Natural killer cell (primary cell): Measurements from ENCODE around the gene ACVR2A. TPM values are rescaled to one million over a fixed set of nuclear protein-coding genes. Genes with fewer than 3 reads are reported as not detected.

Experiments
- ATAC-seq, 3 donors: fragments of 150-1000 bp in 2 of 3; fragments of 200-7000 bp in 1 of 3; cut with Tn5 transposase; 1 replicate in 1 of 3; 2 replicates in 2 of 3; pipeline ENCODE4 v1.10.0; 2021; ENCODE audit warnings: mild to moderate bottlenecking in 2 of 3, moderate library complexity in 2 of 3
- DNase-seq, 2 donors: peaks; one replicate each; pipeline versions ENCODE4 v3.0.0 to v3.0.0-alpha.2; 2013 to 2021; ENCODE audit warnings: mixed read lengths in 1 of 2
- H3K27ac ChIP-seq: one replicate; pipeline ENCODE4 v1.5.1; 2013; ENCODE audit warnings: mild to moderate bottlenecking, low read length
- H3K27me3 ChIP-seq: one replicate; pipeline ENCODE4 v1.6.1; 2013; ENCODE audit warnings: low read length; ENCODE audit not compliant: control insufficient read depth, insufficient read depth
- H3K36me3 ChIP-seq: one replicate; pipeline ENCODE4 v1.6.1; 2013; ENCODE audit warnings: low read length; ENCODE audit not compliant: control insufficient read depth, insufficient read depth
- H3K4me1 ChIP-seq: one replicate; pipeline ENCODE4 v1.6.1; 2013; ENCODE audit warnings: low read length; ENCODE audit not compliant: control insufficient read depth, insufficient read depth
- H3K4me3 ChIP-seq: one replicate; pipeline ENCODE4 v1.5.1; 2013; ENCODE audit warnings: low read length
- H3K9me3 ChIP-seq: one replicate; pipeline ENCODE4 v1.6.1; 2013; ENCODE audit warnings: low read length; ENCODE audit not compliant: control insufficient read depth, insufficient read depth
- H3K27ac Mint-ChIP-seq, 2 donors: one replicate each; pipeline ENCODE4 v1.8.0; 2022; ENCODE audit warnings: mild to moderate bottlenecking in 2 of 2, mixed read lengths in 2 of 2, moderate library complexity in 1 of 2
- H3K27me3 Mint-ChIP-seq, 2 donors: one replicate each; pipeline ENCODE4 v1.8.0; 2022; ENCODE audit warnings: low read depth in 2 of 2, mixed read lengths in 2 of 2
- H3K36me3 Mint-ChIP-seq: one replicate; pipeline ENCODE4 v1.8.0; 2022; ENCODE audit warnings: mixed read lengths
- H3K4me1 Mint-ChIP-seq, 2 donors: one replicate each; pipeline ENCODE4 v1.8.0; 2022; ENCODE audit warnings: mixed read lengths in 2 of 2
- H3K4me3 Mint-ChIP-seq: one replicate; pipeline ENCODE4 v1.8.0; 2022; ENCODE audit warnings: mild to moderate bottlenecking, moderate library complexity, mixed read lengths
- H3K9me3 Mint-ChIP-seq, 2 donors: one replicate each; pipeline ENCODE4 v1.8.0; 2022; ENCODE audit warnings: mixed read lengths in 2 of 2
- WGBS: methylation state at CpG from one replicate; pipeline ENCODE4 v1.1.7; 2013; ENCODE audit warnings: missing lambda C conversion rate; ENCODE audit not compliant: insufficient coverage; 5-methylcytosine and 5-hydroxymethylcytosine counted together
- intact Hi-C: fragments of 100-400 bp; cut with micrococcal nuclease; formaldehyde crosslinking; loops from one replicate; pipeline ENCODE4 v1.14.2; 2022
- total RNA-seq, 4 donors: library from RNA; stranded (reverse); fragments of 120-200 nt in 1 of 4; gene quantifications; one replicate each; pipeline versions ENCODE4 v1.2.3 to v1.2.4, GENCODE V29; 2013 to 2022
- TF ChIP-seq, protein P1 (sequence below): fragments of 200-600 bp; IDR thresholded peaks from one replicate; pipeline ENCODE4 v1.8.0; 2022; ENCODE audit warnings: antibody characterized with exemption

ACVR2A gene
- total RNA-seq, result 10 to 100 TPM; 14.7 to 16.7 (median 16.2) TPM
- 33.6 TPM for total RNA-seq (2013)

DNA sequence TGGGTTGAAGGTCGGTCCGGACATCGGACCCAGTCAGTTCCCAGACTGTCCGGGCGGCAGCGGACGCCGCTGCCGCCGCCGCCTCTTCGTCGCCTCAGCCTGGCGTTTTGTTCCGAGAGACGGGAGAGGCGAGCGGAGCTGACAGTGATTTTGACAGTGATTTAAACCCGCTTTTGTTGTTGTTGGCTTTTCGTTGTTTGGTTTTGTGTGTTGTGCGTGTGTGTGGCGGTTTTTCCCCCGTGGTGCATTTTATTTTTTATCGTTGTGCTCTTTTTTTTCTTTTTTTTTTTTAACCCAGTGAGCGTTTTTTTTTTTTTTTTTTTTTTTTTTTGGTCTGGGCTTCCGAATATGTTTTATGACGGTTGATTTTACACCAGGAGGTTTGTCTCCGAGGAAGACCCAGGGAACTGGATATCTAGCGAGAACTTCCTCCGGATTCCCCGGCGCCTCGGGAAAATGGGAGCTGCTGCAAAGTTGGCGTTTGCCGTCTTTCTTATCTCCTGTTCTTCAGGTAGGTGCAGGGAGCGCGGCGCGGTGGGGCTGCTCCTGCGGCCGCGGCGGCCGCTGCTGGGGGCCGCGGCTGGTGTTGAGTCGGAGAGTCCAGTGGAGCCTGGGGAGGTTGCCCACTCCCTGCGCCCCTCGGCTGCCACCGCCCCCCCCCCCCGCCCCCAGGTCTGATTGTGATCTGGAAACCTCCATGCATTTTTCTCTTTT lies at the start of gene ACVR2A:
ACVR2A (plus strand) TSS at position 333 of the 714 bp plus-strand sequence; CDS start at position 457, 124 bp downstream.
- peak; percentile 32 to 56 (median 45) for ATAC-seq
- intact Hi-C loops, result no loop called here
- H3K36me3 Mint-ChIP-seq, result no peaks in the 10 kb centered on the region

DNA sequence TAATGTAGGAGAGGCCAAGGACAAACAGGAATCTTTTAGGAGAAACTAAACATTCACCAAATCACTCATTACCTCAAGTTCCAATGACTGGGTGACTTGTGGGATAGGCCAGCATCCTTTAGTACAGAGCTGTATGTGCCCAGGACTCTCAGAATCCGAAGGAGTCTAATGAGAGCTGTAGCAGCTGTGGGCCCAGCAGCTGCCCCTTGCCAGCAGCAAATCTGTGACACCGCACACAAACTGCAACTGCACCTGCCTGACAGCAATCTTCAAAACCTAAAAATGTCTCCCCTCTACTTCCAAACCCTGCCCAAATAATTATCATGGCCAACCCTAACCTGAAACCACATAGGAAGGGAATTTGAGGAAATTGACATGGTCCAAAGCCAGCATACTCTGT lies 44.5 kb upstream of the ACVR2A start:
- Mint-ChIP-seq H3K9me3 (no peaks in the 10 kb centered on the region), H3K4me3 (no peak overlapping the region), H3K27me3 (peaks cover 4 to 5% of the 10 kb centered on the region in 2 donors), H3K27ac (no peak overlapping the region), H3K36me3 (no peaks in the 10 kb centered on the region), H3K4me1 (peaks cover 10 to 12% of the 10 kb centered on the region in 2 donors)
- ATAC-seq (no peak), DNase-seq (no peak)
- Histone ChIP-seq H3K27ac (no peak overlapping the region), H3K27me3 (no peaks in the 10 kb centered on the region), H3K4me3 (no peak overlapping the region), H3K9me3 (no peaks in the 10 kb centered on the region), H3K4me1 (no peaks in the 10 kb centered on the region), H3K36me3 (no peaks in the 10 kb centered on the region)
- intact Hi-C loops, result no loop called here
- TF ChIP-seq, protein P1, sequence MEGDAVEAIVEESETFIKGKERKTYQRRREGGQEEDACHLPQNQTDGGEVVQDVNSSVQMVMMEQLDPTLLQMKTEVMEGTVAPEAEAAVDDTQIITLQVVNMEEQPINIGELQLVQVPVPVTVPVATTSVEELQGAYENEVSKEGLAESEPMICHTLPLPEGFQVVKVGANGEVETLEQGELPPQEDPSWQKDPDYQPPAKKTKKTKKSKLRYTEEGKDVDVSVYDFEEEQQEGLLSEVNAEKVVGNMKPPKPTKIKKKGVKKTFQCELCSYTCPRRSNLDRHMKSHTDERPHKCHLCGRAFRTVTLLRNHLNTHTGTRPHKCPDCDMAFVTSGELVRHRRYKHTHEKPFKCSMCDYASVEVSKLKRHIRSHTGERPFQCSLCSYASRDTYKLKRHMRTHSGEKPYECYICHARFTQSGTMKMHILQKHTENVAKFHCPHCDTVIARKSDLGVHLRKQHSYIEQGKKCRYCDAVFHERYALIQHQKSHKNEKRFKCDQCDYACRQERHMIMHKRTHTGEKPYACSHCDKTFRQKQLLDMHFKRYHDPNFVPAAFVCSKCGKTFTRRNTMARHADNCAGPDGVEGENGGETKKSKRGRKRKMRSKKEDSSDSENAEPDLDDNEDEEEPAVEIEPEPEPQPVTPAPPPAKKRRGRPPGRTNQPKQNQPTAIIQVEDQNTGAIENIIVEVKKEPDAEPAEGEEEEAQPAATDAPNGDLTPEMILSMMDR, result no peak
- WGBS, result 60% methylated on average over 2 of the region's 2 CpGs

More for the DNA sequence above, at the start of gene ACVR2A:
- H3K4me3 ChIP-seq, result peak within 1 kb of the TSS; percentile 85
- Mint-ChIP-seq H3K27me3 (peaks cover 1 to 6% of the 10 kb centered on the region in 2 donors), H3K4me1 (peaks cover 47 to 50% of the 10 kb centered on the region in 2 donors), H3K4me3 (peak within 1 kb of the TSS; percentile 96), H3K9me3 (no peaks in the 10 kb centered on the region), H3K27ac (peak within 1 kb of the TSS; percentile 94 to 96)
- no peaks in the 10 kb centered on the region for H3K9me3 ChIP-seq
- H3K27me3 ChIP-seq, result peaks cover 2% of the 10 kb centered on the region
- peak; percentile 46 to 72 for DNase-seq
- H3K27ac ChIP-seq, result peak within 1 kb of the TSS; percentile 80
- no peaks in the 10 kb centered on the region for H3K36me3 ChIP-seq
- TF ChIP-seq, protein P1, result no peak
- under 1% methylated on average over 38 of the region's 51 CpGs for WGBS
- H3K4me1 ChIP-seq, result peaks cover 7% of the 10 kb centered on the region

DNA sequence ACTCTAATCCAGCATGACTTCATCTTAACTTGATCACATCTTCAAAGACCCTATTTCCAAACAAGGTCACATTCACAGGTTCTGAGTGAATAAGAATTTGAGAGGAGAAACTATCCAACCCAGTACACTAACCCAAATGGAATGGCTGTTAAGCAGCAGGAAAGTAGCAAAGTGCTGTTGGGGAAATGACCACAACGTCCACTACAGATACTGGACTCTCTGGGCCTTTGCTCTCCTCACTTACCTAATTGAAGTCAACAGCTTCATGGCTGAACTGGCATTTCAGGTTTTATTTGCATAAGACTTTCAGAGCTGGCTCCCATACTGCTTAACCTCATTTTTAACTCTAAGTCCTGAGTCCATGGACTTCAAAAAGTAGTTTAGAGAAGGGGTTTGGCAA lies 38.0 kb upstream of the ACVR2A start:
- no peaks in the 10 kb centered on the region for H3K9me3 Mint-ChIP-seq
- Histone ChIP-seq H3K27ac (no peak overlapping the region), H3K9me3 (no peaks in the 10 kb centered on the region), H3K27me3 (no peaks in the 10 kb centered on the region), H3K4me1 (no peaks in the 10 kb centered on the region), H3K4me3 (no peak overlapping the region), H3K36me3 (no peaks in the 10 kb centered on the region)
- H3K27ac Mint-ChIP-seq, result no peak overlapping the region
- 85% methylated on average over 1 of the region's 1 CpG for WGBS
- DNase-seq (no peak), ATAC-seq (no peak)
- TF ChIP-seq, protein P1, result no peak
- no peak overlapping the region for H3K4me3 Mint-ChIP-seq
- intact Hi-C loops, result no loop called here
- H3K36me3 Mint-ChIP-seq, result no peaks in the 10 kb centered on the region
- peaks cover 0 to 6% of the 10 kb centered on the region in 2 donors for H3K27me3 Mint-ChIP-seq
- no peaks in the 10 kb centered on the region for H3K4me1 Mint-ChIP-seq
